ENCODE measurements around the gene HPGDS.

DNA sequence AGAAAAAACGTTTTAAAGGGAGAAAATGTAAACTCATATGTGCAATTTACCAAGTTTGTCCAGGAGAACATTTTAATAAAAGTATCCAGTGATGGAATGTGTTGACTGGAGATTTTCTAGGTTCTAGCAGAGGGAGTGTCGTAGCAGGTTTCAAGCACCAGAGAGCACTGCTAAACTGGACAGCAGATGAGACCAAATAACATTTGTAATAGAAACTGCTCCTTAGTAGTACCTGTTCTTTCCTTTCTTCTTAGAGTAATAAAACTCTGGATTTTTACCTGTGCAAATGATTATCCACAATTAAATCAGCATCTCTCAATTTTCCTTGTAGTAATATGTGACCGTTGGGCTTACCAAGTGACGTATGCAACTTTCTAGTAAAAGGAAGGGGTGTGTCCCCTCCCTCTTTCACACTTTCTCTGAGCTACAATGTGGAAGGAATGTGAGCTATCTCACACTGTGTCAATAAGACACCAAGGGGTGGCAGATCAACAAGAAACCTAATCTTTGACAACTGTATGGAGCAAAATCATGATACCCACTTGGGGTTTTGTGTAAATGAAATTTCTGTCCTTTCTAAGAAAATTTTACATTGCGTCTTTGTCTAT, 9.5 kb downstream of the HPGDS start:
- no peak for TF ChIP-seq POLR2A (IDR thresholded peaks at IDR 0.05)
- TF ChIP-seq, protein P1, sequence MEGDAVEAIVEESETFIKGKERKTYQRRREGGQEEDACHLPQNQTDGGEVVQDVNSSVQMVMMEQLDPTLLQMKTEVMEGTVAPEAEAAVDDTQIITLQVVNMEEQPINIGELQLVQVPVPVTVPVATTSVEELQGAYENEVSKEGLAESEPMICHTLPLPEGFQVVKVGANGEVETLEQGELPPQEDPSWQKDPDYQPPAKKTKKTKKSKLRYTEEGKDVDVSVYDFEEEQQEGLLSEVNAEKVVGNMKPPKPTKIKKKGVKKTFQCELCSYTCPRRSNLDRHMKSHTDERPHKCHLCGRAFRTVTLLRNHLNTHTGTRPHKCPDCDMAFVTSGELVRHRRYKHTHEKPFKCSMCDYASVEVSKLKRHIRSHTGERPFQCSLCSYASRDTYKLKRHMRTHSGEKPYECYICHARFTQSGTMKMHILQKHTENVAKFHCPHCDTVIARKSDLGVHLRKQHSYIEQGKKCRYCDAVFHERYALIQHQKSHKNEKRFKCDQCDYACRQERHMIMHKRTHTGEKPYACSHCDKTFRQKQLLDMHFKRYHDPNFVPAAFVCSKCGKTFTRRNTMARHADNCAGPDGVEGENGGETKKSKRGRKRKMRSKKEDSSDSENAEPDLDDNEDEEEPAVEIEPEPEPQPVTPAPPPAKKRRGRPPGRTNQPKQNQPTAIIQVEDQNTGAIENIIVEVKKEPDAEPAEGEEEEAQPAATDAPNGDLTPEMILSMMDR (IDR thresholded peaks at IDR 0.05), result peak in 1 of 6 experiments; percentile 22
